Neural cell (in vitro differentiated cells): ENCODE results near the gene TMEM131L. TPM values are rescaled to one million over a fixed set of nuclear protein-coding genes. Genes with fewer than 3 reads are reported as not detected.

Experiments used
- H2AFZ ChIP-seq: fragments of 200-600, 300-800 bp; sonication (generic), shearing (Covaris generic); 2 replicates; pipeline ENCODE4 v1.6.0; 2014; ENCODE audit warnings: low read depth, mild to moderate bottlenecking, antibody characterized with exemption, low read length, moderate library complexity
- H3F3A ChIP-seq: fragments of 200-600 bp; shearing (Covaris generic); 2 replicates; pipeline ENCODE4 v1.6.1; 2016; ENCODE audit warnings: mild to moderate bottlenecking, moderate library complexity, mixed read lengths, antibody characterized with exemption, low read length; ENCODE audit not compliant: insufficient read depth, poor library complexity, severe bottlenecking
- H3K27ac ChIP-seq: fragments of 200-600, 300-800 bp; sonication (generic), shearing (Covaris generic); 2 replicates; pipeline ENCODE4 v1.5.1; 2014; ENCODE audit warnings: mild to moderate bottlenecking, low read length, moderate library complexity
- H3K27me3 ChIP-seq: fragments of 300-800, 200-600 bp; sonication (generic), shearing (Covaris generic); 2 replicates; pipeline ENCODE4 v1.6.0; 2014; ENCODE audit warnings: mild to moderate bottlenecking, low read depth, low read length, moderate library complexity; ENCODE audit not compliant: insufficient read depth
- H3K36me3 ChIP-seq: fragments of 300-800, 200-600 bp; sonication (generic), shearing (Covaris generic); 2 replicates; pipeline ENCODE4 v1.5.1; 2014; ENCODE audit warnings: mild to moderate bottlenecking, antibody characterized with exemption, low read length, moderate library complexity; ENCODE audit not compliant: insufficient read depth
- H3K4me2 ChIP-seq: fragments of 300-800, 200-600 bp; sonication (generic), shearing (Covaris generic); 2 replicates; pipeline ENCODE4 v1.6.0; 2014; ENCODE audit warnings: mild to moderate bottlenecking, low read length
- H3K4me3 ChIP-seq: fragments of 300-800, 200-600 bp; sonication (generic), shearing (Covaris generic); 2 replicates; pipeline ENCODE4 v1.5.1; 2014; ENCODE audit warnings: mild to moderate bottlenecking, low read length, moderate library complexity
- H3K79me2 ChIP-seq: fragments of 200-600 bp; shearing (Covaris generic); replicated peaks from 2 replicates; pipeline ENCODE4 v1.6.0; 2014; ENCODE audit warnings: mild to moderate bottlenecking, low read length, moderate library complexity; ENCODE audit not compliant: insufficient read depth
- H3K9ac ChIP-seq: fragments of 300-800, 200-600 bp; sonication (generic), shearing (Covaris generic); 2 replicates; pipeline ENCODE4 v1.6.1; 2016; ENCODE audit warnings: mild to moderate bottlenecking, low read length, mixed read lengths
- H3K9me2 ChIP-seq: fragments of 200-600 bp; shearing (Covaris generic); 2 replicates; pipeline ENCODE4 v1.6.1; 2016; ENCODE audit warnings: mild to moderate bottlenecking, low read length, mixed read lengths; ENCODE audit not compliant: insufficient read depth
- H3K9me3 ChIP-seq: fragments of 200-600, 300-800 bp; sonication (generic), shearing (Covaris generic); 2 replicates; pipeline ENCODE4 v1.6.1; 2016; ENCODE audit warnings: mild to moderate bottlenecking, mixed run types, low read length, moderate library complexity, mixed read lengths
- H4K20me1 ChIP-seq: fragments of 200-600 bp; shearing (Covaris generic); 2 replicates; pipeline ENCODE4 v1.6.1; 2016; ENCODE audit warnings: mild to moderate bottlenecking, mixed run types; ENCODE audit not compliant: insufficient read depth
- CTCF ChIP-seq: fragments of 450-650 bp; IDR thresholded peaks from 2 replicates; pipeline ENCODE4 v1.5.1; 2014; ENCODE audit warnings: antibody characterized with exemption, mild to moderate bottlenecking, moderate library complexity; ENCODE audit not compliant: poor library complexity, severe bottlenecking
- EP300 ChIP-seq: fragments of 450-650 bp; conservative IDR thresholded peaks from 2 replicates; pipeline ENCODE4 v1.6.1; 2014; ENCODE audit warnings: antibody characterized with exemption, mild to moderate bottlenecking, moderate library complexity; ENCODE audit not compliant: poor library complexity, severe bottlenecking
- EZH2 ChIP-seq: fragments of 200-600, 300-800 bp; shearing (Covaris generic), sonication (generic); IDR thresholded peaks from 2 replicates; pipeline ENCODE4 v1.6.1; 2014; ENCODE audit warnings: antibody characterized with exemption, low read length, borderline replicate concordance, mild to moderate bottlenecking; ENCODE audit not compliant: insufficient read depth, poor library complexity, severe bottlenecking
- MXI1 ChIP-seq: fragments of 450-650 bp; conservative IDR thresholded peaks from 2 replicates; pipeline ENCODE4 v1.6.1; 2014; ENCODE audit warnings: antibody characterized with exemption, mild to moderate bottlenecking; ENCODE audit not compliant: poor library complexity, severe bottlenecking
- POLR2AphosphoS5 ChIP-seq: IDR thresholded peaks from 2 replicates; pipeline ENCODE4 v1.6.1; 2012
- RAD21 ChIP-seq: fragments of 450-650 bp; conservative IDR thresholded peaks from 2 replicates; pipeline ENCODE4 v1.6.1; 2014; ENCODE audit warnings: antibody characterized with exemption, mild to moderate bottlenecking, moderate library complexity
- REST ChIP-seq: IDR thresholded peaks from 2 replicates; pipeline ENCODE4 v1.6.1; 2012; ENCODE audit warnings: borderline replicate concordance
- SMC3 ChIP-seq: fragments of 450-650 bp; conservative IDR thresholded peaks from 2 replicates; pipeline ENCODE4 v1.6.1; 2014; ENCODE audit warnings: antibody characterized with exemption, mild to moderate bottlenecking, moderate library complexity; ENCODE audit not compliant: poor library complexity
- TAF1 ChIP-seq: IDR thresholded peaks from 2 replicates; pipeline ENCODE4 v1.6.1; 2012; ENCODE audit warnings: low read depth
- polyA plus RNA-seq: library from polyadenylated mRNA; depleted of rRNA; stranded (reverse); fragments of >200 nt; gene quantifications from 2 replicates; pipeline ENCODE4 v1.2.3, GENCODE V29; 2014

Gene TMEM131L
- polyA plus RNA-seq, 1 donor from 2014 or later, result 11.1 TPM

GRCh38 chr4:153643406-153644383, 177.5 kb downstream of the TMEM131L start:
- H3K9ac ChIP-seq, result no peak overlapping the region
- H3F3A ChIP-seq, result no peaks in the 10 kb centered on the region
- TF ChIP-seq SMC3 (peak; percentile 70), CTCF (peak; percentile 72), TAF1 (no peak), EP300 (peak; percentile 31), RAD21 (peak; percentile 75), MXI1 (no peak), REST (no peak)
- H3K79me2 ChIP-seq, result no peaks in the 10 kb centered on the region
- H4K20me1 ChIP-seq, result no peaks in the 10 kb centered on the region
- H3K27me3 ChIP-seq, result no peaks in the 10 kb centered on the region
- H3K4me2 ChIP-seq, result no peak overlapping the region
- no peaks in the 10 kb centered on the region for H3K9me3 ChIP-seq
- H3K36me3 ChIP-seq, result no peaks in the 10 kb centered on the region
- H3K27ac ChIP-seq, result no peak overlapping the region
- no peak overlapping the region for H3K4me3 ChIP-seq
- H2AFZ ChIP-seq, result no peak overlapping the region
- no peaks in the 10 kb centered on the region for H3K9me2 ChIP-seq

- H3K4me2 ChIP-seq, result no peak overlapping the region
- H3K79me2 ChIP-seq, result no peaks in the 10 kb centered on the region
- no peak overlapping the region for H3K27ac ChIP-seq
- H2AFZ ChIP-seq, result no peak overlapping the region
- H3K36me3 ChIP-seq, result no peaks in the 10 kb centered on the region
- H4K20me1 ChIP-seq, result no peaks in the 10 kb centered on the region
- no peak overlapping the region for H3K4me3 ChIP-seq
- H3K9me2 ChIP-seq, result no peaks in the 10 kb centered on the region
- H3K9me3 ChIP-seq, result no peaks in the 10 kb centered on the region
- no peak overlapping the region for H3K9ac ChIP-seq
- TF ChIP-seq EZH2, result no peak
- TF ChIP-seq EP300, result no peak
- TF ChIP-seq POLR2AphosphoS5, result no peak
- no peak for TF ChIP-seq TAF1
- TF ChIP-seq CTCF, result no peak
- TF ChIP-seq REST, result no peak
- TF ChIP-seq MXI1, result no peak
- no peak for TF ChIP-seq SMC3
- TF ChIP-seq RAD21, result no peak
- no peaks in the 10 kb centered on the region for H3K27me3 ChIP-seq
- H3F3A ChIP-seq, result no peaks in the 10 kb centered on the region
Measured at GRCh38 chr4:153645183-153645582, 179.0 kb downstream of the TMEM131L start.
